ENCODE results near the gene CHFR. TPM values are rescaled to one million over a fixed set of nuclear protein-coding genes. Genes with fewer than 3 reads are reported as not detected.

The CHFR gene
- total and polyA plus RNA-seq, 9 of the 15 experiments (the other 6 are each of a cell fraction or from before 2014, with no cell fraction given): 0.61 to 33.9 (median 19.3) TPM

GRCh38 chr12:132922676-132923075, 35.3 kb upstream of the CHFR start (continued):
- TF ChIP-seq, protein P1, sequence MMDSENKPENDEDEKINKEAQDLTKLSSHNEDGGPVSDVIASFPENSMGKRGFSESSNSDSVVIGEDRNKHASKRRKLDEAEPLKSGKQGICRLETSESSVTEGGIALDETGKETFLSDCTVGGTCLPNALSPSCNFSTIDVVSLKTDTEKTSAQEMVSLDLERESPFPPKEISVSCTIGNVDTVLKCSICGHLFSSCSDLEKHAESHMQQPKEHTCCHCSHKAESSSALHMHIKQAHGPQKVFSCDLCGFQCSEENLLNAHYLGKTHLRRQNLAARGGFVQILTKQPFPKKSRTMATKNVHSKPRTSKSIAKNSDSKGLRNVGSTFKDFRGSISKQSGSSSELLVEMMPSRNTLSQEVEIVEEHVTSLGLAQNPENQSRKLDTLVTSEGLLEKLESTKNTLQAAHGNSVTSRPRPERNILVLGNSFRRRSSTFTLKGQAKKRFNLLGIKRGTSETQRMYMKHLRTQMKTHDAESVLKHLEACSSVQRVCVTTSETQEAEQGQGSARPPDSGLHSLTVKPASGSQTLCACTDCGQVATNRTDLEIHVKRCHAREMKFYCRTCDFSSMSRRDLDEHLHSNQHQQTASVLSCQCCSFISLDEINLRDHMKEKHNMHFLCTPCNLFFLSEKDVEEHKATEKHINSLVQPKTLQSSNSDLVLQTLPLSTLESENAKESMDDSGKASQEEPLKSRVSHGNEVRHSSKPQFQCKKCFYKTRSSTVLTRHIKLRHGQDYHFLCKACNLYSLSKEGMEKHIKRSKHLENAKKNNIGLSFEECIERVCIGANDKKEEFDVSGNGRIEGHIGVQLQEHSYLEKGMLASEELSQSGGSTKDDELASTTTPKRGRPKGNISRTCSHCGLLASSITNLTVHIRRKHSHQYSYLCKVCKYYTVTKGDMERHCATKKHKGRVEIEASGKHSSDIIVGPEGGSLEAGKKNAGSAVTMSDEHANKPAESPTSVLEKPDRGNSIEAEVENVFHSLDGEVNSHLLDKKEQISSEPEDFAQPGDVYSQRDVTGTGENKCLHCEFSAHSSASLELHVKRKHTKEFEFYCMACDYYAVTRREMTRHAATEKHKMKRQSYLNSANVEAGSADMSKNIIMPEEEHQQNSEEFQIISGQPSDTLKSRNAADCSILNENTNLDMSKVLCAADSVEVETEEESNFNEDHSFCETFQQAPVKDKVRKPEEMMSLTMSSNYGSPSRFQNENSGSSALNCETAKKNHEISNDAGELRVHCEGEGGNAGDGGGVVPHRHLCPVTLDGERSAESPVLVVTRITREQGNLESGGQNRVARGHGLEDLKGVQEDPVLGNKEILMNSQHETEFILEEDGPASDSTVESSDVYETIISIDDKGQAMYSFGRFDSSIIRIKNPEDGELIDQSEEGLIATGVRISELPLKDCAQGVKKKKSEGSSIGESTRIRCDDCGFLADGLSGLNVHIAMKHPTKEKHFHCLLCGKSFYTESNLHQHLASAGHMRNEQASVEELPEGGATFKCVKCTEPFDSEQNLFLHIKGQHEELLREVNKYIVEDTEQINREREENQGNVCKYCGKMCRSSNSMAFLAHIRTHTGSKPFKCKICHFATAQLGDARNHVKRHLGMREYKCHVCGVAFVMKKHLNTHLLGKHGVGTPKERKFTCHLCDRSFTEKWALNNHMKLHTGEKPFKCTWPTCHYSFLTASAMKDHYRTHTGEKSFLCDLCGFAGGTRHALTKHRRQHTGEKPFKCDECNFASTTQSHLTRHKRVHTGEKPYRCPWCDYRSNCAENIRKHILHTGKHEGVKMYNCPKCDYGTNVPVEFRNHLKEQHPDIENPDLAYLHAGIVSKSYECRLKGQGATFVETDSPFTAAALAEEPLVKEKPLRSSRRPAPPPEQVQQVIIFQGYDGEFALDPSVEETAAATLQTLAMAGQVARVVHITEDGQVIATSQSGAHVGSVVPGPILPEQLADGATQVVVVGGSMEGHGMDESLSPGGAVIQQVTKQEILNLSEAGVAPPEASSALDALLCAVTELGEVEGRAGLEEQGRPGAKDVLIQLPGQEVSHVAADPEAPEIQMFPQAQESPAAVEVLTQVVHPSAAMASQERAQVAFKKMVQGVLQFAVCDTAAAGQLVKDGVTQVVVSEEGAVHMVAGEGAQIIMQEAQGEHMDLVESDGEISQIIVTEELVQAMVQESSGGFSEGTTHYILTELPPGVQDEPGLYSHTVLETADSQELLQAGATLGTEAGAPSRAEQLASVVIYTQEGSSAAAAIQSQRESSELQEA (IDR thresholded peaks at IDR 0.05; ENCODE audit: low read depth): no peak
- no peak for TF ChIP-seq ZNF740 (CRISPR knock-in tag; IDR thresholded peaks at IDR 0.05)
- no peak for TF ChIP-seq ZNF740 (tag; IDR thresholded peaks at IDR 0.05)

All from K562 (cell line).